SK-N-SH (cell line): Measurements from ENCODE around the gene PPFIBP2.

Experiments used
- CTCF ChIP-seq: fragments of 200-600 bp; sonication (generic); IDR thresholded peaks from 2 replicates; pipeline ENCODE4 v1.6.1; 2017; ENCODE audit warnings: antibody characterized with exemption, mild to moderate bottlenecking, moderate library complexity
- EZH2phosphoT487 ChIP-seq: fragments of 200-600 bp; sonication (generic); IDR thresholded peaks from 2 replicates; pipeline ENCODE4 v1.6.1; 2017; ENCODE audit warnings: low read depth, mixed run types, mild to moderate bottlenecking, antibody characterized with exemption, moderate library complexity, borderline replicate concordance
- GATA2 ChIP-seq: sonication (generic); formaldehyde crosslinking; IDR thresholded peaks from 2 replicates; pipeline ENCODE4 v1.5.0; 2020; ENCODE audit warnings: mild to moderate bottlenecking, missing genetic modification reagents
- POLR2AphosphoS5 ChIP-seq: IDR thresholded peaks from 2 replicates; pipeline ENCODE4 v1.6.1; 2012; ENCODE audit warnings: low read depth, low read length
- SMC3 ChIP-seq: IDR thresholded peaks from 2 replicates; pipeline ENCODE4 v1.6.1; 2012; ENCODE audit warnings: low read depth, low read length, improper control_type of control experiment

- TF ChIP-seq EZH2phosphoT487 (no peak), CTCF (no peak), GATA2 (no peak), POLR2AphosphoS5 (no peak), SMC3 (no peak)
Measured at GRCh38 chr11:7536100-7536499, 22.3 kb downstream of the PPFIBP2 start.
